ENCODE data around the gene TMEM179. TPM values are rescaled to one million over a fixed set of nuclear protein-coding genes. Genes with fewer than 3 reads are reported as not detected.

TMEM179 gene
- total RNA-seq, 4 donors from 2014 or later: not detected

DNA sequence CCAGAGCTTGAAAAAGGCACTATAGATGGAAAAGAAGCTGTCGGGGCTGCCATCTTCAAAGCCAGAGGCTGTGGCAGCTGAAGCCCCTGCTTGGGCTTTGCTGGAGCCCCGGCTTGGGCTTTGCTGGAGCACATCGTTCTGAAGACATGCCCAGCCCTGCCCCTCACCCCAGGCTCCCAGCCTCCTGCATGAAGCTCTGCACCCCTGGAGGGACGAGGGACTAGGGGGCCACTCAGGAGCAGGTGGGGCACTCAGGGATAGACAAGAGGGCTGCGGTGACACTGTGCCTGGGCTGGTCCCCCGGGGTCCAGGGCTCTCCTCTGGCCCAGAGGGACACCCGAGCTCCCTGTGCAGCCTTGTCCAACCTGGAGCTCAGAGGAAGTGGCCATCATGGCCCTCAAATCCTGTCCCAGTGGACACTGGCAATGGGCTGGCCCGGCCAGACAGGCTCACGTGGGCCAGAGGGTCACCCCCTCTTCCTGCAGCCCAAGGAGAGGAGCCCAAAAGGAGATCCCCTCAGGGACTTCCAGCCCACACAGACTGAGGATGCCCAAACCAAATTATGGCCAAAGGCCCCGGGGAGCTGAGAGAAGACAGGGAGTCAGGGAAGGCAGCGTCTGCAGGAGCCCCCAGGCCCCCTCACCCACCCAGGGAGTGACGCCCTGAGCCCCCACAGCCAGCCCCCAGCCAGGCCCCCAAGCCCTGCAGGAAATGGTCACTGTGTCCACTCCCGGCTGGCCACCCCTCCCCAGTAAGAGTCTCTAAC lies 48.1 kb downstream of the TMEM179 start:
- DNase-seq: no peak
- Histone ChIP-seq H3K27me3 (peaks cover 0 to 94% (median 0%) of the 10 kb centered on the region in 4 donors), H3K9me3 (no peaks in the 10 kb centered on the region), H3K4me3 (no peak overlapping the region), H3K4me1 (no peaks in the 10 kb centered on the region), H3K36me3 (no peaks in the 10 kb centered on the region), H3K27ac (no peak overlapping the region)
- 44 to 49% methylated on average over 2 to 3 of the region's 13 CpGs for WGBS, 2 donors
- intact Hi-C loops (cut with DNase I): no loop called here
- TF ChIP-seq POLR2A (IDR thresholded peaks at IDR 0.05): no peak
- TF ChIP-seq, protein P1, sequence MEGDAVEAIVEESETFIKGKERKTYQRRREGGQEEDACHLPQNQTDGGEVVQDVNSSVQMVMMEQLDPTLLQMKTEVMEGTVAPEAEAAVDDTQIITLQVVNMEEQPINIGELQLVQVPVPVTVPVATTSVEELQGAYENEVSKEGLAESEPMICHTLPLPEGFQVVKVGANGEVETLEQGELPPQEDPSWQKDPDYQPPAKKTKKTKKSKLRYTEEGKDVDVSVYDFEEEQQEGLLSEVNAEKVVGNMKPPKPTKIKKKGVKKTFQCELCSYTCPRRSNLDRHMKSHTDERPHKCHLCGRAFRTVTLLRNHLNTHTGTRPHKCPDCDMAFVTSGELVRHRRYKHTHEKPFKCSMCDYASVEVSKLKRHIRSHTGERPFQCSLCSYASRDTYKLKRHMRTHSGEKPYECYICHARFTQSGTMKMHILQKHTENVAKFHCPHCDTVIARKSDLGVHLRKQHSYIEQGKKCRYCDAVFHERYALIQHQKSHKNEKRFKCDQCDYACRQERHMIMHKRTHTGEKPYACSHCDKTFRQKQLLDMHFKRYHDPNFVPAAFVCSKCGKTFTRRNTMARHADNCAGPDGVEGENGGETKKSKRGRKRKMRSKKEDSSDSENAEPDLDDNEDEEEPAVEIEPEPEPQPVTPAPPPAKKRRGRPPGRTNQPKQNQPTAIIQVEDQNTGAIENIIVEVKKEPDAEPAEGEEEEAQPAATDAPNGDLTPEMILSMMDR (IDR thresholded peaks at IDR 0.05): no peak

DNA sequence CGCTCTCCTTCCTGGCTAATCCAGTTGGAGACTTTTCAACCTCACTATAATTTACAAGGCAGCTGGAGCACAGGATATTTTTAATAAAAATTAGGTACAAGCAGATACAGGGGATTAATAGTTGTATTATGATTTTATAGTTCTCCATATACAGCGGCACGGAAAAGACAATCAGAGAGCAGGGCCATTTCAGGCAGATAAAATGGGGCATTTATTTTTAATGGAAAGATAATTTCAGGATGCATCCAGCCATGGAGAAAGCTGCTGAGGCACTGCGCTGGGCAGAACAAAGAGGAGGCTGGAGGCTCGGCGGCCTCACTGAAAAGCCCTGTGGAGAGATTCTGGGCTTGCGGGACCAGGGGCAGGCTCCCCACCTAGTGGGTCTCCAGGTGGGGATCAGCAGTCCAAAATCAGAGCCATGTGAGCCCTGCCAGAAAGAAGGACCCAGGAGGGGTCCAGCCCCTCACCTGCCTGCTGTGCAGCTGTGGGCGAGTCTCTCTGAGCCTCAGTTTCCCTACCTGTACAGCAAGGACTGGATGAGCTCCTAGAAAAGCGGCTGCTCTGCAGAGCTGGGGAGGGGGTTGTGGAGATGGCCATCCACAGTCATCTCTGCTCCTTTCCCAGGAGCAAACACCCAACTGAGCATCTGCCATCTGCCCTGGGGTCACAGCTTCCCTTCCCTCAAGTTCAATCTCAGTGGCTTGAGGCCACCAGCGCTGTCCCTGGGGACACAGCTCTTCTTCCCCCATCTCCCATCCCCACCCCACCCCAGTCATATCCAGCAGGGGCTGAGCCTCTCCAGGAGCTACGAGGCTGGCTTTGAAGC lies 48.9 kb downstream of the TMEM179 start:
- no peak for DNase-seq
- no peaks in the 10 kb centered on the region for H3K36me3 ChIP-seq
- 75 to 79% methylated on average over 7 to 8 of the region's 11 CpGs for WGBS, 2 donors
- TF ChIP-seq, protein P1 (IDR thresholded peaks at IDR 0.05): no peak
- no peak for TF ChIP-seq POLR2A (IDR thresholded peaks at IDR 0.05)
- no peak overlapping the region for H3K4me3 ChIP-seq
- H3K9me3 ChIP-seq: no peaks in the 10 kb centered on the region
- H3K4me1 ChIP-seq: no peaks in the 10 kb centered on the region
- H3K27me3 ChIP-seq: peaks cover 0 to 92% (median 0%) of the 10 kb centered on the region in 4 donors
- no peak overlapping the region for H3K27ac ChIP-seq
- intact Hi-C loops (cut with DNase I): no loop called here

DNA sequence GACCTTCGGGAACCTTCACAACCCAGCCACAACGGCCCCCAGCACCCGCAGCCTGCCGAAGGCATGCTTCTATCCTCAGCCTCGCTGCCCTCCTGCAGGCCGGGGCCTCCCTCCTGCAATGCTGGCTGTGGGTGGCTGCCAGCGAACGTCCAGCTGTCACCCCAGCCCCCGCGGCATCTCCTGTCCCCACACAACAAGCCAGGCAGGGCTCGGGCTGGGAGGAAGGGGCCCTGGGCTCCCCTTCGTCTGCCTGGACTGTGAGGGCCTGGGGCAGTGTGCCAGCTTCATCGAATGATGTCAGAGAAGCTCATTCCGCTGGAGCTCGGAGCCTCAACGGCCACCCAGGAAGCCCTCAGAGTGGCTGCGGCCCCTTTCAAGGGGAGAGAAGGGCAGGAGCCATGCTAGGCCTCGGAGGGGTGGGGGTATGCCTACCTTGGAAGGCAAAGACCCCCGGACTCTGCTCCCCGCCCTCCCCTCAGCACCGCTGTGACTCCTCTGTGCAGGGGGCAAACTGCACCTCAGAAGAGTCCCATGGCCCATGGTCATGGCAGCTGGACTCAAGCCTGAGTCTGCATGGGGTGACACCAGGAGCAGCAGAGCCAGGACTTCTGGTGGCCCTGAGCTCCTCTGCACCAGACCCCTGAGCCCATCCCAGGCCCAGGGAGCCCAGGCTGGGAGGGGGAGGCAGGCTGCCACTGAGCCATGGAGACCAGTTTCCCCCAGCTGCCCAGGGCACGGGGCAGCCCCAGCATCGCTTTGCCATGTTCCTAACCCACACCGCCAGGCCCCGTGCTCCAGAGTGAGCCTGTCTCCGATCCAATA lies 49.8 kb downstream of the TMEM179 start:
- H3K9me3 ChIP-seq: no peaks in the 10 kb centered on the region
- no peak for DNase-seq
- intact Hi-C loops (cut with DNase I): no loop called here
- no peaks in the 10 kb centered on the region for H3K4me1 ChIP-seq
- H3K4me3 ChIP-seq: no peak overlapping the region
- TF ChIP-seq, protein P1 (IDR thresholded peaks at IDR 0.05): no peak
- no peak for TF ChIP-seq POLR2A (IDR thresholded peaks at IDR 0.05)
- peaks cover 0 to 88% (median 0%) of the 10 kb centered on the region in 4 donors for H3K27me3 ChIP-seq
- no peak overlapping the region for H3K27ac ChIP-seq
- WGBS, 2 donors: 46 to 69% methylated on average over 5 to 6 of the region's 26 CpGs
- no peaks in the 10 kb centered on the region for H3K36me3 ChIP-seq

DNA sequence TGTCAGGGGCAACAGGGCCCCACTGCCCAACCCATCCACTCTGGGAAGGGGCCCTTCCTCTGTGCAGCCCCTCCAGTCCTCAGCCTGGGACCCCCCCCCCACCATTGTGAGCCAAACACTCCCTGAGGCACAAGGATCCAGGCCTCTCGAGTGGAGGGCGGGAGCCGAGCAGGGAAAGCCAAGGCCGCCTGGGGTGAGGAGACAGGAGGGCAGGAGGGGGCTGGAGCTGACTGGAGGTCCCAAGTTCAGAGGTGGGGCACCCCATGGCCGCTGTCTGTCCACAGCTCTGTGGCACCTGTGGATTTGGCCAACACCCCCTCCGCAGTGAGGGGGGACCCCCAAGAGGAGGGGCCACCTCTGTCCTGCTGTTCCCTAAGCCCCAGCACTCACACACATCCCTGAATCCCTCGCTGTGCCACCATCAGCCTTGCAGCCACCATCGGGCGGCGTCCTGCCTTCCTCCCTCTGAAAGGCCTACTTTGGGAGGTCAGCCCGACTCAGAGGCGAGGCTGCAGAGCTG lies 50.4 kb downstream of the TMEM179 start:
- Histone ChIP-seq H3K27me3 (peaks cover 0 to 88% (median 0%) of the 10 kb centered on the region in 4 donors), H3K36me3 (no peaks in the 10 kb centered on the region), H3K9me3 (no peaks in the 10 kb centered on the region), H3K4me3 (no peak overlapping the region), H3K4me1 (no peaks in the 10 kb centered on the region), H3K27ac (no peak overlapping the region)
- no peak for DNase-seq
- 72% methylated on average over 2 of the region's 12 CpGs; no CpG with 5 or more reads in 1 of the 2 donors for WGBS, 2 donors
- TF ChIP-seq, protein P1 (IDR thresholded peaks at IDR 0.05): no peak
- no peak for TF ChIP-seq POLR2A (IDR thresholded peaks at IDR 0.05)
- intact Hi-C loops (cut with DNase I): no loop called here

All from esophagus squamous epithelium (tissue), 5 donors.